IPS-NIHi11 (cell line): ENCODE measurements around the gene NUDT13.

Experiments
- DNase-seq: peaks from one replicate; pipeline ENCODE4 v3.0.0; 2012; ENCODE audit warnings: mixed read lengths, low spot score

NUDT13 gene

DNA sequence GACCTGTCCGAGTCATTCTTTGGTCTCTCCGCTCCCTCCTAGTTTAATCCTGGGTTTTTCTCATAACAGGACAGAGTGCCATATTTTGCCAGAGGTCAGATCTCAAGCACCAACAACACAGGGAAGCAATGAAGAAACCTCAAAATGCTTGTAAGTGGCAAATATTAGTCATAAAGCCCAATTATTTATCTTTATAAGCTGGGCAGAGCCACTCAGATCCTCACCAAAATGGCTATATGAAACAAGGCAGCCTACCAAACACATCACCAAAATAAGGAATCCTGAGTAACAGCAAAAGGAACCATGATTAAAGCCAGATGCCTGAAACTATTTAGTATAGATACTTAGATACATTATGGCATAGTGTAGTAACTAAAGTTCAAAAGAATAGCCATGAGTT is 52.8 kb downstream of the NUDT13 start:
- DNase-seq: no peak

DNA sequence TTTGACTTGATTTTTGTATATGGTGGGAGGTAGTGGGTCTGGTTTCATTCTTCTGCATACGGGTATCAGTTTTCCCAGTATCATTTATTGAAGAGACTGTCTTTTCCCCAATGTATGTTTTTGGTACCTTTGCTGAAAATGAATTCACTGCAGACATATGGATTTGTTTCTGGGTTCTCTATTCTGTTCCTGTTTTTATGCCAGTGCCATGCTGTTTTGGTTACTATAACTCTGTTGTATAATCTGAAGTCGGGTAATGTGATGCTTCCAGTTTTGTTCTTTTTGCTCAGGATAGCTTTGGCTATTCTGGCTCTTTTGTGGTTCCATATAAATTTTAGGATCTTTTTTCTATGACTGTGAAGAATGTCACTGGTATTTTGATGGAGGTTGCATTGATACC is 56.7 kb downstream of the NUDT13 start:
- DNase-seq: no peak

DNA sequence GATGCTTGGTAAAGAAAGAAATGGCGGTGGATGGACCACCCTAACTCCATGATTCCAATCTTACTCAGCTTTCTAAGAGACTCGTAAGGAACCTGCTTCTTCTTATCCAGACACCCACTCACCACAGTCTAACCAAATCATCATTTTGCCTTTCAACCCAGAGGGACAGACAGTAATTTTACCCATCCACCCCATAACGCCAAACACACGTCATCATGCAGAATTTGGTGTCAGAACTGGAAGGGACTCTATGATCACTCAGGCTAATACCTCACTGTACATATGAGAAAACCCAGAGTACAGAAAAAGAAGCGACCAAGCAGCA is 57.2 kb downstream of the NUDT13 start:
- no peak for DNase-seq

DNA sequence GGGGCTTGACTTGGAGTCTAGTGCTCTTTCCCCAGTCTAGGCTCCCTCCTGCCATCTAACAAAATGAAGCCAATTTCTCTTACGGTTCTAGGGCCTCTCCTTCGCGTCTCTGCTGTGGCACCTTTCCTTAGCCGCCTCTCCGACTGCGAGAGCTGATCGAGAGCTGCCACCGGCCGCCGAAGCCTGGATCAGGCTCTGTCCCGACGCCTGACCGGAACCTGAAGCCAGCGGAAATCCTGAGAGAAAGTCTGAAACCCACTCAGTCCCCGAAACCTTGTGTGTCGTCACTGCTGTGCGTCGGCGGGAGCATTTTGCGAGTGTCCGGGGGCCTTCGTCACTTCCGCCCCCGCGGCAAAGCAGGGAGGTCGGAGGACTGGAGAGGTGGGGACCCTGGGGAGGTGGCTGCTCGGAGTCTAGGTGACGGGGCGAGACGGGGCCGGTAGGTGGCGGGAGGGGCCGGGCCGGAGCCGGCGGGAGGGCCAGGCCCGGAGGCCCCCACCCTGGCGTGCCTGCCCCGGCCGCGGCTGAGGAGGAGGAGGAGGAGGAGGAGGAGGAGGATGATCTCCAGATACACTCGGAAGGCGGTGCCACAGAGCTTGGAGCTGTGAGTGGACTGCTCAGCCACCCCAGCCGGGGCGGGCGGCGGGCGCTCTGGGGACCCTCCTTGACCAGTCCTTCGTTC is 57.7 kb downstream of the NUDT13 start, which contains the start of the genes ECD and FAM149B1:
ECD (minus strand) TSS at position 226 of the 682 bp plus-strand sequence. CDS start 4,071 bp downstream, outside the sequence.
FAM149B1 (plus strand) TSS at position 337 of the 682 bp plus-strand sequence; CDS start at position 558, 221 bp downstream.
- DNase-seq: peak; percentile 95

DNA sequence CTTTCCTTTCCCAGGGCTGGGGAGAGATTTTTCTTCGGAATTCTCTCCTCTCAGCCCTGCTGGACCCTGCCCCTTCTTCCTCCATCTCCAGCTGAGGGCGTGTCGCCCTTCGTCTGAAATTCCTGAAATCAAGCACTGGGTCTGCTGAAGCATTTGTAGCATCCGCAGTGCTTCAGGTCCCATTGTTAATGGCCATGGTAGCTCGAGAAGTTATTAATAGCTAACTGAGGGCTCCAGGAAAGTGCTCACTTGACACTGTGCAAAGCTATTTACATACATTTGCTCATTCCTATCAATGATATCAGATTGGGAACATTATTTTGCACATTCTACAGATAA is 58.2 kb downstream of the NUDT13 start:
- no peak for DNase-seq

DNA sequence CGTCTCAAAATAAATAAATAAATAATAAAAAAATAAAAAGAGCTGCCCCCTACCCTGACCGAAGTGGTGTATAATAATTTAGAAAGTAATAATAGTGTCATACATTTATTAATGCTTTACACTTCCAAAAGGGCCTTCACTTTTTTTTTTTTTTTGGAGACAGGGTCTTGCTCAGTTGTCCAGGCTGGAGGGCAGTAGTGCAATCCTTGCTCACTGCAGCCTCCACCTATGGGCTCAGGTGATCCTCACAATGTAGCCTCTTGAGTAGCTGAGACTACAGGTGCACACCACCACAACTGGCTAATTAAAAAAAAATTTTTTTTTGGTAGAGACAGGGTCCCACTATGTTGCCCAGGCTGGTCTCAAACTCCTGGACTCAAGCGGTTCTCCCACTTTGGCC is 59.1 kb downstream of the NUDT13 start:
- no peak for DNase-seq

DNA sequence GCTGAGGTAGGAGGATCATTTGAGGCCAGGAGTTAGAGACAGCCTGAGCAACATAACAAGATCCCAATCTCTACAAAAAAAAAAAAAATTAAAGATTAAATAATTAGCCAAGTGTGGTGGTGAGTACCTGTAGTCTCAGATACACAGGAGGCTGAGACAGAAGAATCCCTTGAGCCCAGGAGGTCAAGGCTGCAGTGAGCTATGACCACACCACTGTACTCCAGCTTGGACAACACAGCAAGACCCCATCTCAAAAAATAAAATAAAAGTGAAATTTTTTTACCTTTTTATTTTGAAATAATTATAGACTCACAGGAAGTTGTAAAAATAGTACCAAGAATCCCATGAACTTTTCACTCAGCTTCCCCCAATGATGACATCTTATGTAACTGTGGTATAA is 62.6 kb downstream of the NUDT13 start:
- no peak for DNase-seq

DNA sequence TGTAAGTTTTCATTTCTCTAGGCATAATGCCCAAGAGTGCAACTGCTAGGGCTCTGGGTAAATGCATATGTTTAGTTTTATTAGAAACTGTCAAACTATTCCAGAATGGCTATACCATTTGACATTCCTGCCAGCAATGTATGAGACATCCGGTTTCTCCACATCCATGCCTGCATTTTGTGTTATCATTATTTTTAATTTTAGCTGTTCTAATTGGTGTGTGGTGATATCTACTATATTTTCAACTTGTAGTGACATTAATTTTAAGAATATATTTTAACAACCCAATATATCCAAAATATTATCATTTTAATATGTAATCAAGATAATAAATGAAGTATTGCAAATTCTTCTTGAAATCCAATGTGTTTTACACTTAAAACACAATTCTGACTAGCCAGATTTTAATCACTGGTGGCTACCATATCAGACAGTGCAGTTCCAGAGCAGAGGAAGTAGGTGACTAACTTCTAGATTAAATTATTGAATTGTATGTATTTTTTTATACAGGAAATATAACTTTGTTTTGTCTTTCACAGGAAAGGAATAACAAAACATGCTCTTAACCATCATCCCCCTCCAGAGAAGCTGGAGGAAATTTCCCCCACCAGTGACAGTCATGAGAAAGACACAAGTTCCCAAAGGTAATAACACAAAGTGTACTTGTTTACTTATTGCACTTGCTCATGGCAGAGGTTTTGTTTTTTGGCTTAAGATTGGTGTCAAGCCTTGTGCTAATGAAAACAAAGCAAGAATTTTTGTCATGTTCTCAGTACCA is 64.1 kb downstream of the NUDT13 start:
- no peak for DNase-seq
